ENCODE measurements around the gene STRN.
"Not testable (repeated sequence)": the region's sequence is repeated elsewhere in the genome, so short reads cannot be mapped to it uniquely, and the experiment has no call there.

The STRN gene

DNA sequence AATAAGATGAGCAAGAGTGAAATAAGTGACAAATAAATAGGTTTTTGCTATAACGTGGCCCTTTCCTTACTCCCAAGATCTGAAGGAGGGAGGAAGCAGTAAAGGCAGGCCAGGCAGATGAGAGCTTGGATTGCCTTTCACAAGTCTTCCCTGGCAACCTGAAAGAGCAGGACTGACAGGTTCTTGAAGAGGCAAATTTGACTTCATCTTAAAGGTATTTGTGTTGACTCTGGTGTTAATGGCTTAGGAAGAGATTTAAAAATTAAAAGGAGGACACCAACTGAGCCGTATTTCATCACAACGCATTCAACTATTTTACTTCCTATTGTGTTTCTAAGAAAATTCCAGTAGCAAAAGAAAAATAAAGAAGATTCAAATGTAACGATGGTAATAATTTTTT is 3.2 kb downstream of the STRN start:
- no peak for DNase-seq (ENCODE audit: low read depth)

DNA sequence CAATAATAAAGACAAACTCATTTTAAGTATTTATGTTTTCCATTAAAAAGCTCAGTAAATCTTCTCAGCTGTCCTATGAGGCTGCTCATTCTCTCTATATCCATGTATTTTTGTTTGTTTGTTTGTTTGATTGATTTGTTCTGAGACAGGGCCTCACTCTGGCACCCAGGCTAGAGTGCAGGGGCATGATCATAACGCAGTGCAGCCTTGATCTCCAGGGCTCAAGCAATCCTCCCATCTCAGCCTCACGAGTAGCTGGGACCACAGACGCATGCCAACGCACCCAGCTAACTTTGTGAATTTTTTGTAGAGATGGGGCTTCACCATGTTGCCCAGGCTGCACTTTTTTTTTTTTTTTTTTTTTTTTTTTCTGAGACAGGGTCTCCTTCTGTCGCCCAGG is 5.6 kb downstream of the STRN start:
- DNase-seq (ENCODE audit: low read depth): no peak

- DNase-seq (ENCODE audit: low read depth): no peak
Measured at GRCh38 chr2:36960005-36960675, 6.2 kb downstream of the STRN start.

- DNase-seq (ENCODE audit: low read depth): no peak
Measured at GRCh38 chr2:36954977-36955607, 11.2 kb downstream of the STRN start.

GRCh38 chr2:36952748-36953197 is 13.6 kb downstream of the STRN start:
- no peak for DNase-seq (ENCODE audit: low read depth)

DNA sequence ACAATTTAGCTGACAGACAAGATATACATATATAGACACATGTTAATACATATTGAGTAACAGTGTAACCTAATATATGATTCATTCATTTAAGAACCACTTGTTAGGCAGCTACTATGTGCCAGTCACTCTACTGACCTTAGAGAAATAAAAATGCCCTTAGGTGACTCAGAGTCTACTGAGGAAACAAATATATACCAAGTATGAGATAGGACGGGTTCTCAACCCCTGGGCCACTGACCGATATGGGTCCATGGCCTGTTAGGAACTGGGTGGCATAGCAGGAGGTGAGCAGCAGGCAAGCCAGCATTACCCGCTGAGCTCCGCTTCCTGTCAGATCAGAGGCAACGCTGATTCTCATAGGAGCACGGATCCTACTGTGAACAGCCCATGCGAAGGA is 14.8 kb downstream of the STRN start:
- no peak for DNase-seq (ENCODE audit: low read depth)

GRCh38 chr2:36951027-36951518 is 15.3 kb downstream of the STRN start:
- no peak for DNase-seq (ENCODE audit: low read depth)

DNA sequence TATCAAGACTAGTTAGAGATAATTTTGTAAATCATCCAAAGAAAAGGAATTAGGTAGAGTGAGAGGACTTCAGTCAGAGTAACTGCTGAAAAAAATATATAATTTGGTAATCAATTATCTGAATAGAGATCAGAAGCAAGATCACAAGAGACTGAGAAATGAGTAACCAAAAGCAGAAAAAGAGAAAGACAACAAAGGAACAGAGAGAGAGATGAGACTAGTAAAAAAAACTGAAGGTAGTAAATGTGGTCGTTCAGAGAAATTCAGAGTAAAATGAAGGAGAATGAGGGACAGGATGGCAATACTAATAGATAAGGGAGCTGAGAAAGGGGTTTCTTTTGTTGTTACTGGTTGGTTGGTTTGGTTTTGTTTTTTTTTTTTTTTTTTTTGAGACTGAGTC is 16.5 kb downstream of the STRN start:
- DNase-seq (ENCODE audit: low read depth): no peak

DNA sequence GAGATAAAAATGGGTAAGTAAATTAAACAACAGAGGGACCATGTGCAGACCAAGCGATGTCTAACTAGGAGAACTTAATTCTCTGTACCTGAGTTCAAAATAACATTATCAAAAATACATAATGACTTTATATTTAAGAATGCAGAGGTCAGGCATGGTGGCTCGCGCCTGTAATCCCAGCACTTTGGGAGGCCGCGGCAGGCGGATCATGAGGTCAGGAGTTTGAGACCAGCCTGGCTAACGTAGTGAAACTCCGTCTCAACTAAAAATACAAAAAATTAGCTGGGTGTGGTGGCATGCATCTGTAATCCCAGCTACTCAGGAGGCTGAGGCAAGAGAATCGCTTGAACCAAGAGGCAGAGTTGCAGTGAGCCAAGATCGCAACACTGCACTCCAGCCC is 21.1 kb downstream of the STRN start:
- not testable (repeated sequence) for DNase-seq (ENCODE audit: low read depth)

DNA sequence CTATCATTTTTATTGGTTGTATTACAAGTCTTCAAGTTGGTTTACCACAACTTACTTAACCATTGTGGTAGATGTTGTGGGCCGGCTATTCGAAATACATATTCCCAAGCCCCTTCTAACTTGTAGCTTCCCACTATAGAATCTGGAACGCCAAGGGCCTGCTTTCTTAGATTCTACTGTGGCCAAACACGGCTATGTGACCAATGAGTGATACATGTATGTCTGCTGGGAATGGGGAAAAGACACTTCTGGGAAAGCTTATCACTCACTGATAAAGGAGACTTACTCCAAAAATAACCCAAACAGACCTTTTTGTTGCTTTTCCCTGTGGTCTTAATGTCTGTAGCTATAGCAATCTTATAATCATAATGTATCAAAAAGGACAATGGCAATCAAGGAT is 24.5 kb downstream of the STRN start:
- DNase-seq (ENCODE audit: low read depth): no peak

- DNase-seq (ENCODE audit: low read depth): not testable (repeated sequence)
Measured at GRCh38 chr2:36936526-36936925, 29.8 kb downstream of the STRN start.

- not testable (repeated sequence) for DNase-seq (ENCODE audit: low read depth)
Measured at GRCh38 chr2:36931688-36932087, 34.6 kb downstream of the STRN start.

GRCh38 chr2:36930787-36931410 is 35.4 kb downstream of the STRN start:
- DNase-seq (ENCODE audit: low read depth): not testable (repeated sequence)

DNA sequence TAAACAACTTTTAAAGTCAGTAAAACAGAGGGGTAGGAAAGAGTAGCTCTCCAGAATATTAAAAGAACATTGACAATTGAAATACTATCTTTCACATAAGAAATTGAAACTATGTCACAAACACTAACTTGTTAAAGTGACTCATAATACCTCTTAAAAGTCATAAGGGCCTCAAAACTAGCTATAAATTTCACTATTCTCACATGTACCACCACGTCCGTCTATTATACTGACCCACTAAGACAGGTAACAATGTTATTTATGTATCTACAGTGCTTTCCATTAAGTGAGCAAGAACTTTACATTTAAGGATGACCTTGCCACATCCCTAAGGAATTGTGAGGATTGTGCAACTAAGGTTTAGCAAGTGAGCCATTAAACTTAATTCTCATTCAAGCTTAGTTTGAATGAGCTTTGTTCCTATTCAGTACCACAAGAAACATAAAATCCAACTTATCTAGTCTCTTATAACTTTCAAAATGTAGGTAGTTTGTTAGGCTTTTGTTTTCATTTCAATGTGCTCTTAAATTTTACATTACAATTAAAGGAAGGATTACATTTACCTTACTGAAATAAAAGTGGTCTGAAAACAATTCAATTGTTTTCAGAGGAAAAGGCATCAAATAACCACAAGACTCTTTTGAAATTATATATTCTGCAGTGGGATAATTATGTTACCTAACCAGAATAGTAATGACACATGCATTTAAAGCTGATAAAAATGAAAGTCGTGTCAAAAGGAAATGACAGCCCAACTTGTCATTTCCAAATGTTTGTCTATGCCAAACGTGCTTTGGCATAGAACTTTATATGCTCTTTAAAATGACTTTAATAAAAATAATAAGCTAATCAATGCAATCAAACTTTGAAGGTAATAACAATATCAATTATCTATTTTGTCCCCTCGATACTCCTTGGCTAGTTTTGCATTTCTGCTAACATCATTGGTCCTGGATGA is 39.9 kb downstream of the STRN start:
- DNase-seq (ENCODE audit: low read depth): not testable (repeated sequence)

DNA sequence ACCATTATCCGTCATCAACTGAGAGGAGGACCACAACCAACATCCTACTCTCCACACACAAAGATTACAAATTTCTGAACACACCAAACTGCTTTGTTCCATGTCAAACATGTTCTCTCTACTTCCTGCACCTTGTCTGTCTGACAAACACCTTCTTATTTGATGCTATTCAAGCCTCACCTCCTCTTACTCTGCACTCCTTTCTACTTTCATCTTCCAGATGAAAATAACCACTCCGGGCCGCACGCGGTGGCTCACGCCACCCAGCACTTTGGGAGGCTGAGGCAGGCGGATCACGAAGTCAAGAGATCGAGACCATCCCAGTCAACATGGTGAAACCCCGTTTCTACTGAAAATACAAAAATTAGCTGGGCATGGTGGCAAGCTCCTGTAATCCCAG is 43.7 kb downstream of the STRN start:
- not testable (repeated sequence) for DNase-seq (ENCODE audit: low read depth)

DNA sequence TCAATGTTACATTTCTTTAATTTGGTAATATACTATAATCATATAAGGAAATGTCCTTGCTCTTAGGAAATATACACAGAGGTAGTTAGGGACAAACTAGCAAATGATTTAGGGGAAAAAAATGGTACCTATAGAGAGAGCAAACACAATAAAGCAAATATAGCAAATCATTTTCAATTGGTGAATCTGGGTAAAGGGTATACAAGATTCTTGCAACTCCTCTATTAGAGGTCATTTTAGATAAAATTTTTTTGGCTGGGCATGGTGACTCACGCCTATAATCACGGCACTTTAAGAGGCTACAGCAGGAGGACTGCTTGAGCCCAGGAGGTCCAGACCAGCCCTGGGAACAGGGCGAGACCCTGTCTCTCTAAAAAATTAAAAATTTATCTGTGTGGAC is 44.4 kb downstream of the STRN start:
- no peak for DNase-seq (ENCODE audit: low read depth)

DNA sequence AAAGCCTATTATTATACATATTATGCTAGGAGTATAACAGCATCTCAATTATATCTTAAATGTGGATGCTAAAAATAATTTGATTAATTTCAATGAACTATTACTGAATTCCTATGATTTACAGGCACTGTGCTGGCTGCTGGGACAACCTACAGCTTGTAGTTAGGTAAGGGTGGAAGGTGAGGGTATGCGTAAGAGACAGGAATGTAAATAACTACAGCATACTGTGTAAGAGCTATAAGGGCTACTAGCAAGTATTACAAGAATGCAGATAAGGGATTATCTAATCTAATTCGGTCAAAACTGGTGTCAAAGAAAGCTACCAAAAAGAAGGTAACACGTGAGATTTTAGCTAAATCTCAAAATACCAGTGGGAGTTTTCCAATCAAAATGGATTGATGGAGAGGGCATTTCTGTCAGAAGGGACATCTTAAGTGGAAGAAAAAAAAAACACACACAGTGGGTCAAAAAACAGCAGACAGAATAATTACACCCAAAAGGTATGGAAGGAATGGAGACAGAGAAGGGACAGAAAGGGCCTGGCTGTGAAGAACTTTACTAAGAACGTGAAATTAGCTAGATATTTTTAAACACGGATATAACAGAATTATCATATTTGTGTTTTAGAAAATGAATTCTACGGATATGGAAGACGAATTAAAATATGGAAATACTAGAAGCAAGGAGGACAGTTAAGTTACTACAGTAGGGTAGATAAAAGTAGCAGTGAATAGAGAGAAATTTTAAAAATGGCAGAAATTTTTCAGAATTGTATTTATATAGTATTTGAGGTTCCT is 47.1 kb downstream of the STRN start:
- DNase-seq (ENCODE audit: low read depth): no peak

DNA sequence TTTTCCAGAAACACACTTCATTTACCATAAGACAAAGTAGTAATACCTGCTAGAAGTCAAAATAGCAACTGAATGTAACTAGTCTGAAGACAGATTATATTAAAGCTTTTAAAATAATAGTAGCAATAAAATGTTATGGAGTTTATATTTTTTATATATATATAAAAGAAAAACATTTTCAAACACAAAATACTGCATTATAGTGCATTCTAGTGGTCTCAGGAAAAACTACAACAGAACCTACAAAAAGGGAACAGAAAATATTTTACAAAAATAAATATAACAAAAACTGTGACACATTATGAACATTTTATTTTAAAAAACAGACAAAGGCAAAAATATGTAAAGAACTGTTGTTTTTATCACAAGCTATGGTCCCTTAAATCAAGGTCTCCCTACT is 48.0 kb downstream of the STRN start:
- DNase-seq (ENCODE audit: low read depth): no peak

GRCh38 chr2:36915627-36916026 is 50.7 kb downstream of the STRN start:
- no peak for DNase-seq (ENCODE audit: low read depth)

DNA sequence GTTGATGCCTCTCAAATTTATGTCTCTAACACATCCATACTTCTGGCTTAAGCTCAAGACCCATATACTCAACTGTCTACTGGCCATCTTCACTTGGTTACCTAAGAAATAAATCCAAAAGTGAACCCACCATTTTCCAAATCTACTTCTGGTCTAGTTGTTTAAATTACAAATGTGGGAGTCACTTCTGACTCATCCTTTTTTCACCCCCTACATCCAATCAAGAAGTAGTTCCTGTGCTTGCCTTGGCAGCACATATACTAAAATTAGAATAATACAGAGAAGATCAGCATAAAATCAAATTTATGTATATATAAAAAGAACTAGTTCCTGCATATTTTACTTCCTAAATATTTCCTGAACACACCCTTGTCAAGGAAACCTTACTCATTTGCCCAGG is 53.6 kb downstream of the STRN start:
- DNase-seq (ENCODE audit: low read depth): no peak

DNA sequence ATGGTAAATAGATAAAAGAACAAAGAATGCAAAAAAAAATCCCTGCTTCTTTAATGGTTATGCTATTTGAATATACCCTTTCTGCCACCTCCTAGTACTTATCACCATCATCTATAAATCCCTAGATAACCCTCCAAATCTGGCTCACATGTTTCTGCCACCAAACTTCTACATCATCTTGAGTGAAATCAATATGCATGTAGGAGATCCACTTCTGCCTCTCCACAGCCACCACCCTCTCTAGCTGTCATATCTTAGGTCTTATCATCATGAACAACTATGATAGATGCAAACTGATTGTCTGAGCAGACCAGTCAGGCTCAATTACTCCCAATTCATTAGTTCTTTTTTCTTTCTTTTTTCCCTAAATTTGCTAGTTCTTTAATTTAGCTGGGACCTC is 55.3 kb downstream of the STRN start:
- DNase-seq (ENCODE audit: low read depth): no peak

Data from CMK (cell line).